ENCODE measurements around the gene PLET1. TPM values are rescaled to one million over a fixed set of nuclear protein-coding genes. Genes with fewer than 3 reads are reported as not detected.

PLET1 gene
- polyA plus RNA-seq, 1 donor (not counting 4 experiments of a cell fraction or from before 2014, with no cell fraction given) = not detected

GRCh38 chr11:112215621-112216020, 45.0 kb downstream of the PLET1 start:
- H3K4me3 ChIP-seq (ENCODE audit: control insufficient read depth in 2 of 3, extremely low read depth in 1 of 3, insufficient read depth in 2 of 3, low read depth in 1 of 3, low read length in 3 of 3) = no peak overlapping the region
- TF ChIP-seq EZH2 (IDR thresholded peaks at IDR 0.05; ENCODE audit: low read length) (no peak), CTCF (optimal IDR thresholded peaks at IDR 0.05 in 1 of 3, IDR thresholded peaks at IDR 0.05 in 1 of 3, conservative IDR thresholded peaks at IDR 0.05 in 1 of 3; ENCODE audit: extremely low read depth in 1 of 3, insufficient read depth in 2 of 3, low read length in 3 of 3) (no peak)
- no peaks in the 10 kb centered on the region for H3K9me3 ChIP-seq (ENCODE audit: control insufficient read depth, low read depth, low read length)
- no peaks in the 10 kb centered on the region for H3K36me3 ChIP-seq (ENCODE audit: control insufficient read depth in 2 of 2, extremely low read depth in 1 of 2, insufficient read depth in 2 of 2, low read length in 2 of 2)
- no peaks in the 10 kb centered on the region for H3K9me1 ChIP-seq (ENCODE audit: control insufficient read depth, extremely low read depth, insufficient read depth, low read length)
- H3K4me1 ChIP-seq (ENCODE audit: control insufficient read depth, extremely low read depth, insufficient read depth, low read length) = peaks cover 20% of the 10 kb centered on the region
- no peak overlapping the region for H3K4me2 ChIP-seq (ENCODE audit: control insufficient read depth, extremely low read depth, insufficient read depth, low read depth, low read length)
- DNase-seq (ENCODE audit: low read depth, low spot score) = no peak
- no peak for FAIRE-seq
- H3K27ac ChIP-seq (ENCODE audit: control insufficient read depth, insufficient read depth, low read length) = no peak overlapping the region
- H3K9ac ChIP-seq (ENCODE audit: control insufficient read depth, extremely low read depth, insufficient read depth, low read length) = no peak overlapping the region
- no peak overlapping the region for H2AFZ ChIP-seq (ENCODE audit: control insufficient read depth, low read length)
- no peaks in the 10 kb centered on the region for H4K20me1 ChIP-seq (ENCODE audit: control insufficient read depth, extremely low read depth, insufficient read depth, low read length)
- dilution Hi-C loops (cut with MboI; ENCODE audit: extremely low pct_ligation_motif_present, low sequenced_read_pairs) = no loop called here
- no peaks in the 10 kb centered on the region for H3K79me2 ChIP-seq (ENCODE audit: control insufficient read depth, insufficient read depth, low read length)
- H3K27me3 ChIP-seq (ENCODE audit: control insufficient read depth, extremely low read depth, insufficient read depth, low read length) = no peaks in the 10 kb centered on the region

- no peak for TF ChIP-seq CTCF (optimal IDR thresholded peaks at IDR 0.05 in 1 of 3, IDR thresholded peaks at IDR 0.05 in 1 of 3, conservative IDR thresholded peaks at IDR 0.05 in 1 of 3; ENCODE audit: extremely low read depth in 1 of 3, insufficient read depth in 2 of 3, low read length in 3 of 3)
- no peak for TF ChIP-seq EZH2 (IDR thresholded peaks at IDR 0.05; ENCODE audit: low read length)
- Histone ChIP-seq H3K4me3 (ENCODE audit: control insufficient read depth in 2 of 3, extremely low read depth in 1 of 3, insufficient read depth in 2 of 3, low read depth in 1 of 3, low read length in 3 of 3) (no peak overlapping the region), H4K20me1 (ENCODE audit: control insufficient read depth, extremely low read depth, insufficient read depth, low read length) (no peaks in the 10 kb centered on the region), H3K4me1 (ENCODE audit: control insufficient read depth, extremely low read depth, insufficient read depth, low read length) (peaks cover 20% of the 10 kb centered on the region), H3K4me2 (ENCODE audit: control insufficient read depth, extremely low read depth, insufficient read depth, low read depth, low read length) (no peak overlapping the region), H3K27me3 (ENCODE audit: control insufficient read depth, extremely low read depth, insufficient read depth, low read length) (no peaks in the 10 kb centered on the region), H3K9me3 (ENCODE audit: control insufficient read depth, low read depth, low read length) (no peaks in the 10 kb centered on the region), H3K9me1 (ENCODE audit: control insufficient read depth, extremely low read depth, insufficient read depth, low read length) (no peaks in the 10 kb centered on the region), H3K27ac (ENCODE audit: control insufficient read depth, insufficient read depth, low read length) (no peak overlapping the region), H3K79me2 (ENCODE audit: control insufficient read depth, insufficient read depth, low read length) (no peaks in the 10 kb centered on the region), H3K36me3 (ENCODE audit: control insufficient read depth in 2 of 2, extremely low read depth in 1 of 2, insufficient read depth in 2 of 2, low read length in 2 of 2) (no peaks in the 10 kb centered on the region), H3K9ac (ENCODE audit: control insufficient read depth, extremely low read depth, insufficient read depth, low read length) (no peak overlapping the region), H2AFZ (ENCODE audit: control insufficient read depth, low read length) (no peak overlapping the region)
- FAIRE-seq (no peak), DNase-seq (ENCODE audit: low read depth, low spot score) (no peak)
- dilution Hi-C loops (cut with MboI; ENCODE audit: extremely low pct_ligation_motif_present, low sequenced_read_pairs) = no loop called here
Measured at GRCh38 chr11:112213753-112214152, 46.9 kb downstream of the PLET1 start.

Data from keratinocyte (primary cell).